ENCODE data around the gene FANCI. TPM values are rescaled to one million over a fixed set of nuclear protein-coding genes. Genes with fewer than 3 reads are reported as not detected.

FANCI gene
- total and polyA plus RNA-seq, 8 donors, result 5.7 to 43.8 (median 9.1) TPM

DNA sequence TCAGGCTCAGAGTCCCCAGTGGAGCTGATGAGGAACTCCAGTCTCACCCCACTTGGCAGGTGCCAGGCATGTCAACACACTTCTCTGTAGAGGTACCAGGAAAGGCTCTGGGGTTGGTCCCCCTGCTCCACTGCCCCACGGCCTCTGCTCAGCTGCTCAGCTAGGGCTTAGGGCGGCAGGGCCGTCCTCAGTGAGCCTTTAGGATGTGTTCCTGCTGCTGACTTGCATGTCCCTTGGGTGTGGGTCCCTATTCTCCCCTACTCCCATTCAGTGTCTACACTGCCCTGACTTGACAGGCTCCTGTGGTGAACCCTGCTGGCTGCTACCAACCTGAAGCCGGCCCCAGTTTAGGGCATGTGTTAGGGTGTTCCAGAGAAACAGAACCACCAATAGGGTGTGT lies 108.7 kb downstream of the FANCI start:
- TF ChIP-seq EP300 (IDR thresholded peaks at IDR 0.05), result no peak
- no peak for TF ChIP-seq POLR2AphosphoS5 (IDR thresholded peaks at IDR 0.05)
- TF ChIP-seq, protein P1, sequence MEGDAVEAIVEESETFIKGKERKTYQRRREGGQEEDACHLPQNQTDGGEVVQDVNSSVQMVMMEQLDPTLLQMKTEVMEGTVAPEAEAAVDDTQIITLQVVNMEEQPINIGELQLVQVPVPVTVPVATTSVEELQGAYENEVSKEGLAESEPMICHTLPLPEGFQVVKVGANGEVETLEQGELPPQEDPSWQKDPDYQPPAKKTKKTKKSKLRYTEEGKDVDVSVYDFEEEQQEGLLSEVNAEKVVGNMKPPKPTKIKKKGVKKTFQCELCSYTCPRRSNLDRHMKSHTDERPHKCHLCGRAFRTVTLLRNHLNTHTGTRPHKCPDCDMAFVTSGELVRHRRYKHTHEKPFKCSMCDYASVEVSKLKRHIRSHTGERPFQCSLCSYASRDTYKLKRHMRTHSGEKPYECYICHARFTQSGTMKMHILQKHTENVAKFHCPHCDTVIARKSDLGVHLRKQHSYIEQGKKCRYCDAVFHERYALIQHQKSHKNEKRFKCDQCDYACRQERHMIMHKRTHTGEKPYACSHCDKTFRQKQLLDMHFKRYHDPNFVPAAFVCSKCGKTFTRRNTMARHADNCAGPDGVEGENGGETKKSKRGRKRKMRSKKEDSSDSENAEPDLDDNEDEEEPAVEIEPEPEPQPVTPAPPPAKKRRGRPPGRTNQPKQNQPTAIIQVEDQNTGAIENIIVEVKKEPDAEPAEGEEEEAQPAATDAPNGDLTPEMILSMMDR (IDR thresholded peaks at IDR 0.05), result no peak
- TF ChIP-seq POLR2A (IDR thresholded peaks at IDR 0.05), result no peak
- no peak overlapping the region for H3K27ac ChIP-seq
- H3K4me3 ChIP-seq, result no peak overlapping the region
- intact Hi-C loops (cut with DNase I; ENCODE audit: low total_unique reads), result no loop called here
- H3K4me1 ChIP-seq, result no peaks in the 10 kb centered on the region
- DNase-seq, result no peak
- H3K9me3 ChIP-seq, result no peaks in the 10 kb centered on the region
- H3K36me3 ChIP-seq, result no peaks in the 10 kb centered on the region
- peaks cover 0 to 87% (median 39%) of the 10 kb centered on the region in 3 donors for H3K27me3 ChIP-seq
- WGBS, 5 donors, result 57 to 76% (median 66%) methylated on average over 4 of the region's 4 CpGs

DNA sequence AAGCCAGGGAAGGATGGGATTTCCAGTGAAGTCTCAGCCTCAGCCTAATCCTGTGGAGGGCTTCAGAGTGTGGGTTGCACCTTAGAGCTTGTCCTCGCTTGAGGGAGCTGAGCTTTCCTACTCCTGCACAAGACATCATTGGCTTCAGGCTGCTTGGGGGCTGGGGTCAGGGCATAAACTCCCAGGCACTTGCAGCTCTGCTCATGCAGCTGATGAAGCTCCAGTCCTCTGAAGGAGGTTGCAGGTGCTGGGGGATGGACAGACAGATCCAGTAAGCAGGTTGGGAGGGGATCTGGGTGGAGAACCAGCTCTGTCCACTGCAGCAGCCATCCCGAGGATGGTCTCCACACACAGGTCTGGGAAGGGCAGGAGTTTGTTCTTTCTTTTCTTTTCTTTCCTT lies 110.2 kb downstream of the FANCI start:
- TF ChIP-seq, protein P1 (IDR thresholded peaks at IDR 0.05), result no peak
- no peak for TF ChIP-seq POLR2AphosphoS5 (IDR thresholded peaks at IDR 0.05)
- TF ChIP-seq POLR2A (IDR thresholded peaks at IDR 0.05), result no peak
- TF ChIP-seq EP300 (IDR thresholded peaks at IDR 0.05), result no peak
- H3K27ac ChIP-seq, result no peak overlapping the region
- WGBS, 5 donors, result 62 to 78% (median 71%) methylated on average over 2 of the region's 2 CpGs
- no peaks in the 10 kb centered on the region for H3K9me3 ChIP-seq
- no peak for DNase-seq
- H3K27me3 ChIP-seq, result peaks cover under 1 to 90% (median 53%) of the 10 kb centered on the region in 3 donors
- H3K4me3 ChIP-seq, result no peak overlapping the region
- no peaks in the 10 kb centered on the region for H3K36me3 ChIP-seq
- H3K4me1 ChIP-seq, result peaks cover 2 to 9% (median 7%) of the 10 kb centered on the region in 4 donors
- intact Hi-C loops (cut with DNase I; ENCODE audit: low total_unique reads), result no loop called here

DNA sequence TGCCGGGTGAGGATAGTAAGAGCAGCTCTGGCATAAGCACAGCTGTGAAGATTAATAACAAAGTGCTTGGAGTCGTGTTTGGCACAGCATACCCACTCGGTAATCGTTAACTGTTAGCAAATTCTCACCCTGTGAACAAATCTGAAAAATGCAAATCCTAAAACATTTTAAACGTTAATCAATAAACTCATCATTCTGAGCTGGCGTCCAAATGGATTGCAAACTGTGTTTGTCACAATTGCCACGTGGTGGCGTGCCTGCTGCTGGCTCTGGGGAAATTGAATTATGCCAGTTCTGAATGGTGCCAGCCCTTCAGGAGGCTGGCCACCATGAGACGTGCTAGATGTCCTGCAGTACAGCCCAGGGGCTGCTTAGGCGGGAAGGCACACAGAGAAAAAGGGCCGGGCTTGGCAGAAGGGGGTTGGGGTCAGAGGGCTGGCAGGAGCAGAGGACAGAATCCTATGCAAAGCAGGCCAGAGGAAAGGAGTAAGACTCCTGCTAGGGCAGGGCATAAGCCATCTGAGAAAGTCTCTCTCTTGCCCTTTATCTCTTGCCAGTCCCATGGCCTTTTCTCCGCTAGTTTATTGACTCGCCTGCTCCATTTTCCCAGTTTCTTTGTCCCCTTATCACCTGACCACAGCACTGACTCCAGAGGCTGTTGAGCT lies 113.0 kb downstream of the FANCI start:
- H3K36me3 ChIP-seq, result no peaks in the 10 kb centered on the region
- TF ChIP-seq, protein P1 (IDR thresholded peaks at IDR 0.05), result peak in 3 of 7 experiments; percentile 16 to 19 (median 18)
- TF ChIP-seq POLR2A (IDR thresholded peaks at IDR 0.05), result no peak
- no peak overlapping the region for H3K4me3 ChIP-seq
- intact Hi-C loops (cut with DNase I; ENCODE audit: low total_unique reads), result no loop called here
- peaks cover 14 to 100% (median 80%) of the 10 kb centered on the region in 3 donors for H3K27me3 ChIP-seq
- no peaks in the 10 kb centered on the region for H3K9me3 ChIP-seq
- peak in 1 of 2 donors; percentile 50 for DNase-seq
- peaks cover 7 to 23% (median 18%) of the 10 kb centered on the region in 4 donors for H3K4me1 ChIP-seq
- no peak overlapping the region for H3K27ac ChIP-seq
- 20 to 25% (median 24%) methylated on average over 13 of the region's 13 CpGs for WGBS, 5 donors

DNA sequence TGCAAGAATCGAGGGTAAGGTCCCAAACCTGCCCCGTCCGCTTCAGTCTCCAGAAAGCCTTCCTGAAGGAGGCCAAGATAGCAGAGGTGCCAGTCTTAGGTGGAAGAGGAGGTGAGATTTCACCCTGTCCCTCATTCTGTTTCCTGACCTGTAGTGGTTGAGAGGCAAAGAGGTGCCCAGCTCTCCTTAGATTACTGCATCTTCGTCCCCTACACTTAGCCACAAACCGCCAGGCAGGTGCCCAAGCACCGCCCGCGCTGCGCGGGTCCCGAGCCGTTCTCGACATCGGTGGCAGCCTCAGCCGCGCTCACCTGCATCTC lies 114.6 kb downstream of the FANCI start:
- Histone ChIP-seq H3K36me3 (no peaks in the 10 kb centered on the region), H3K27me3 (peaks cover 27 to 100% (median 89%) of the 10 kb centered on the region in 3 donors), H3K9me3 (no peaks in the 10 kb centered on the region), H3K4me1 (peaks cover 16 to 35% (median 29%) of the 10 kb centered on the region in 4 donors), H3K4me3 (peak overlapping the region; percentile 37 to 52 (median 44)), H3K27ac (no peak overlapping the region)
- intact Hi-C loops (cut with DNase I; ENCODE audit: low total_unique reads), result no loop called here
- TF ChIP-seq POLR2AphosphoS5 (IDR thresholded peaks at IDR 0.05), result no peak
- no peak for TF ChIP-seq EP300 (IDR thresholded peaks at IDR 0.05)
- TF ChIP-seq, protein P1 (IDR thresholded peaks at IDR 0.05), result no peak
- no peak for TF ChIP-seq POLR2A (IDR thresholded peaks at IDR 0.05)
- 5 to 17% (median 6%) methylated on average over 5 to 16 of the region's 16 CpGs for WGBS, 5 donors
- no peak for DNase-seq
